ENCODE data around the gene CAMKK1. TPM values are rescaled to one million over a fixed set of nuclear protein-coding genes. Genes with fewer than 3 reads are reported as not detected.

Gene CAMKK1
- total RNA-seq, 2 experiments from 2014 or later, result 4.8 to 5.0 TPM

DNA sequence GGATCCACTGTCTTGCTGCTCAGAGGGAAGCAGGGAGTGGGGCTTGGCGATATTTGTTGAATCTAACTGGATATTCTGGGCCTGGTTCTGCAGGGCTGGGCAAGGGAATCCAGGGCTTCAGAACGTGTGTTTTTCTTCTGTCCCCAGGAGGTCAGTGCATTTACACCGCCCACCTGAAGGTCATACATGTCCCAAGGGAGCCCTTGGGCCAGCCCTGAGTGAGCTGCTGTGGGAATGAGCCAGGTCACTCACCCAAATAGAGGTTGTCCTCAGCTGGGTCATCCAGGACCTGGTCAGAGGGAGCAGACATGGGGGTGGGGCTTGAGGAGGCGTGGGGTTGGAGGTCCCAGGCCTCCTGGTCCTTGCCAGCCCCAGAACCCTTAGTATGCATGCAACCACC lies 10.6 kb downstream of the CAMKK1 start:
- Mint-ChIP-seq H3K27me3 (no peaks in the 10 kb centered on the region), H3K36me3 (no peaks in the 10 kb centered on the region), H3K4me1 (peaks cover 11% of the 10 kb centered on the region), H3K4me3 (no peak overlapping the region), H3K9me3 (no peaks in the 10 kb centered on the region), H3K27ac (no peak overlapping the region)
- no peak for DNase-seq

DNA sequence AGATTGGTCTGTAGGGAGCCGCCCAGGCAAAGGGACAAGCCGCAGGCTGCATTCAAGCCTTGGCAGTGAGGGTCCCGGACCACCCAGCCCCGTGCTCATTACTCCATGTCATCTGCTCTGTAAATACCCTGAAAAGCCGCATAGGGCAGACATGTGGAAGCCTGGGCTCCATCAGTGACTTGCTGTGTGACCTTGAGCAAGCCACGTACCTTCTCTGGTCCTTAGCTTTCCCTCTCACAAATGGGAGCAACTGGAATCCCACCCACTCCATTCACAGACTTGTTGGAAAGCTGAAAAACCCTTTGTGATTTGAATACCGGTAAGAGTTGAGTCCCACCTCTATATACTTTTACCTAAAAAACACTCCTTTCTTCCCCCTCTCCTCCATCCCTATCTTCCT lies 11.9 kb downstream of the CAMKK1 start:
- no peak overlapping the region for H3K27ac Mint-ChIP-seq
- H3K27me3 Mint-ChIP-seq, result no peaks in the 10 kb centered on the region
- no peak for DNase-seq
- H3K4me3 Mint-ChIP-seq, result no peak overlapping the region
- H3K9me3 Mint-ChIP-seq, result no peaks in the 10 kb centered on the region
- H3K4me1 Mint-ChIP-seq, result no peaks in the 10 kb centered on the region
- H3K36me3 Mint-ChIP-seq, result no peaks in the 10 kb centered on the region

DNA sequence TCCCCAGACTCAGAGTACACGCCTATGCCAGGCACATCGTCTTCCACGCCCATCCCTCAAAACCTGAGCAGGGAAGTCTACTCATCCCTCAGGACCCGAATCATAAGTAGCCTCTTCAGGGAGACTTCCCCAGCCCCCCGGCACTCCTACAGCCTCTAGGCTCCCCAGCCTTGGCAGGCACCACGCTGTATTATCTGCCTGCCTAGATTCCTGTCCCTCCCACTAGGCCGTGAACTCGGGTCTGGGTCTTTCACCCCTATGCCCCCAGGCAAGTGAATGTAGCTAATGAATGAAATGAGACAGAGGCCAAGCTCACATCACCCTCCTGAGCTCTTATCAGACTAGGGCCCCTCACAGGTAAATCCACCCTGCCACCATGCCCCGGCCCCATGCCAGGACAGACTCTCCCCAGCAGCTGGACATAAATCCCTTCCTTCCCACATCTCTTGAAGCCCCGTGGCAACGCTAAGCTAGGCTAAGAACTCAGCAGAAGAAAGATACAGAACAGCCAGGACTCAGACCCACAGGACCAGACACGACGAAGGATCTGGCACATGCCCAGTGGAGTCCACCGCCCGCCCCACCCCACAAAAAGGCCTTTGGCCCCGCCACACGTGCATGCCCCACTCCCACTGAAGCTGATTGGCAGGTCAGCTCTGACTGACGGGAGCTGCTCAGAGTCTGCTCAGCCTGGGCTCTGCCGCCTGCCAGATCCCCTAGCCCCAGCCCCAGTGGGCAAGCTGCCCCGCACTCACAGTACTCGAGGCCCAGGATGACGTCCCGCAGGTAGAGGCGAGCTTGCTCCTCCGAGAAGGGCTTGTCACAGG lies 13.0 kb downstream of the CAMKK1 start:
- Mint-ChIP-seq H3K27me3 (no peaks in the 10 kb centered on the region), H3K9me3 (no peaks in the 10 kb centered on the region)

DNA sequence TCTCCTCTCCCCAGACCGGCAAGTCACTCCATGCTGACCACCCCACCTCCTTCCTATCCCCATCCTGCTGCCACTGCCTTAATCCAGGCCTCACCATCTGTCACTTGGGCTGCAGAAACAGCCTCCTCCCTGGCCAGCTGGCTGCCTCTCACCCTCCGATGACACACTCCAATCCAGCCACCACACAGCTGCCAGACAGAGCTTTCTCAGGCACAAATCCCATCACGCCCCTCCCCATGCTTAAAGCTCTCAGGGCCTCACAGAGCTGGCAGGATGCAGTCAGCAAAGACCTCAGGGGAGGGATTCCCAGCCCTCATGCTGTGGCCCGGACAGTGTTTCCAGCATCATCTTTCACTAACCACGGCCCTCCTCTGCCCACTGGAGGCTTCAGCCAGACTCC lies 13.7 kb downstream of the CAMKK1 start:
- Mint-ChIP-seq H3K36me3 (peaks cover 1% of the 10 kb centered on the region), H3K9me3 (no peaks in the 10 kb centered on the region), H3K27ac (no peak overlapping the region), H3K27me3 (no peaks in the 10 kb centered on the region), H3K4me1 (no peaks in the 10 kb centered on the region), H3K4me3 (no peak overlapping the region)
- no peak for DNase-seq

More for the DNA sequence above, 13.0 kb downstream of the CAMKK1 start:
- Mint-ChIP-seq H3K36me3 (peaks cover 1% of the 10 kb centered on the region), H3K27ac (no peak overlapping the region), H3K4me3 (no peak overlapping the region), H3K4me1 (no peaks in the 10 kb centered on the region)
- no peak for DNase-seq

DNA sequence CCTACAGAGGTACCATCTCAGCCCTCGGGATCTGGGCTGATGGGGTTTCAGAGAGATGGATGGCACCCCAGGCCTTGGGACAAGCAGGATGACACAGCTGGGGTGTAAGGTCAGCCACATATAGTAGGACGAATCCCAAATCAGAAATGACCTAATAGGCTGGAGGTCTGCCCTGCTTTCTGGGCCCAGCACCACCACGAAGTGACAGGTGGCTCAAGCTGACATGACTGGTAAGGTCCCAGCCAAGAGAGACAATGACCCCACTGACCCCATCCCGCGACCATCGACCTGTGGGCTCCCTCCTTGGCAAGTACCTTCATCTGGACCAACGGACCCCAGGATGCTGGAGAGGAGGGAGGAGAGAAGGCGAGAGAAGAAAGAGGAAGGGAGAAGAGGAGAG lies 15.6 kb downstream of the CAMKK1 start:
- H3K4me1 Mint-ChIP-seq, result no peaks in the 10 kb centered on the region
- no peak for DNase-seq
- no peaks in the 10 kb centered on the region for H3K9me3 Mint-ChIP-seq
- H3K27ac Mint-ChIP-seq, result no peak overlapping the region
- H3K27me3 Mint-ChIP-seq, result no peaks in the 10 kb centered on the region
- peaks cover 1% of the 10 kb centered on the region for H3K36me3 Mint-ChIP-seq
- H3K4me3 Mint-ChIP-seq, result no peak overlapping the region

DNA sequence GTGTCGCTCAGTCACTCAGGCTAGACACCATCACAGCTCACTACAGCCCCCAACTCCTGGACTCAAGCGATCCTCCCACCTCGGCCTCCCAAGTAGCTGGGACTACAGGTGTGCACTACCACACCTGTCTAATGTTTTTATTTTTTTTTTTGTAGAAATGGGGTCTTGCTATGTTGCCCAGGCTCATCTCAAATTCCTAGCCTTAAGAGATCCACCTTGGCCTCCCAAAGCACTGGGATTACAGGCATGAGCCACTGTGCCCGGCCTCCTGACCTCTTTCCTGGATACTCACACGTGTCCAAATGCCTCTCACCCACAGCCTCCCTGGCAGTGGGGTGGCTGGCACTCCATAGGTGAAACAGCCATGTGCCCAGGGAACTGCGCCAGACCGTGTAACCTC lies 17.5 kb downstream of the CAMKK1 start:
- Mint-ChIP-seq H3K36me3 (peaks cover 4% of the 10 kb centered on the region), H3K4me1 (no peaks in the 10 kb centered on the region), H3K9me3 (no peaks in the 10 kb centered on the region), H3K27ac (no peak overlapping the region), H3K27me3 (no peaks in the 10 kb centered on the region), H3K4me3 (no peak overlapping the region)
- DNase-seq, result no peak

DNA sequence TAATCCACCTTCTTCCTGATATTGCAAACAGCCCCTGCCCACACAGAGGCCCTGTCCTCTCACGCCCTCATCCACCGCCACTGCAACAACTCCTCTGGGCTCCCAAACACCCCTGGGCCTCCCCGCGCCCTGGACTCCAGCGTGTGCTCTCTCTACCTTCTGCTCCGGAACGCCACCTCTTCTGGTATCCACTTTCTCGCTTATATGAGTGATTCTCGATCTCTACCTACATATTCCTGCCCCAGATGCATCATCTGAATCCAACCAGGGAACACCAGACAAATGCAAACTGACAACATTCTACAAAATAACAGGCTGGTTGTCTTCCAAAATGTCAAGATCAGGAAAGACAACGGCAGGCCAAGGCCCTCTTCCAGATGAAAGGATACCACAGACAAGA lies 19.0 kb downstream of the CAMKK1 start:
- H3K27ac Mint-ChIP-seq, result no peak overlapping the region
- no peaks in the 10 kb centered on the region for H3K4me1 Mint-ChIP-seq
- H3K4me3 Mint-ChIP-seq, result no peak overlapping the region

DNA sequence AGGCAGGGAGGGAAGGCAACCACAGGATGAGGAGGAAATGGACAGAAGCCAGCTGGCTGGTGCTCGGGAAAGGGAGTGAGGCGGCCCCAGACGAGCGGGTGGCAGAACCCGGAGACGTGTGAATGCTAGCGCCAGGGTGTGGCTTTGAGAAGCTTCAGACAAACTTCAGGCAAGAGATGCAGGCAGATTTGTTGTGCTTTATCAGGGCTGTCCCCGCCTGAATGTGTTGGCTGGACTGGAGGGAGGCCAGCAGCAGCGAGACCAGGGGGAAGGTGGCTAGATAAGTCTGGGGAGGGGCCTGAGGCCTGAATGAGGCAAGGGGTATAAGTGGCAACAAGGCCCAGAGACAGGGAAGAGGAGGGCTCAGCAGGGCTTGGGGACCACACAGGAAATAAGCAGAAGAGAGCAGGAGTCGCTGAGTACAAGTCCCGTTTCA lies 22.0 kb downstream of the CAMKK1 start:
- no peak for DNase-seq
- no peak overlapping the region for H3K4me3 Mint-ChIP-seq
- no peaks in the 10 kb centered on the region for H3K27me3 Mint-ChIP-seq
- H3K4me1 Mint-ChIP-seq, result no peaks in the 10 kb centered on the region
- no peaks in the 10 kb centered on the region for H3K9me3 Mint-ChIP-seq
- H3K27ac Mint-ChIP-seq, result peak overlapping the region; percentile 67
- peaks cover 4% of the 10 kb centered on the region for H3K36me3 Mint-ChIP-seq

More for the DNA sequence above, 19.0 kb downstream of the CAMKK1 start:
- Mint-ChIP-seq H3K36me3 (peaks cover 4% of the 10 kb centered on the region), H3K27me3 (no peaks in the 10 kb centered on the region), H3K9me3 (no peaks in the 10 kb centered on the region)
- no peak for DNase-seq

DNA sequence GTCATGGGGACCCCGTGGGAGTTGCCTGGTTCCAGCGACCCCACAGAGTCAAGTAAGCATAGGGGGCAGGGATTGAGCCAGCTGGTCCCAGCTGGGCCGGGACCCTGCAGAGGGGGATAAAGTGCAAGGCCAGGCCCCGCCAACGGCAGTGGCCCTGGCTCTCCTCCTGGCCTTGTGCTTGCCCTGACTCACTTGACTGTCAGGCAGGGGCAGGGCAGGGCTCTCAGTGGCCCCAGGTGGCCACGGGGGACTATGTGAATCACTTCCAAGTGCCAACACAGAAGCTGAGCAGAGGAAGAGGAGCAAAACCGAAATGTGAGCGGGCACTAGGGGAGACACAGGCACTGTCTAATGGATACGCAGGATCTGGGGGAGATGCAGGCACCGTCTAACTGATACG lies 25.2 kb downstream of the CAMKK1 start:
- Mint-ChIP-seq H3K27ac (no peak overlapping the region), H3K4me3 (no peak overlapping the region), H3K9me3 (no peaks in the 10 kb centered on the region), H3K27me3 (no peaks in the 10 kb centered on the region), H3K36me3 (peaks cover 3% of the 10 kb centered on the region), H3K4me1 (no peaks in the 10 kb centered on the region)
- DNase-seq, result no peak

DNA sequence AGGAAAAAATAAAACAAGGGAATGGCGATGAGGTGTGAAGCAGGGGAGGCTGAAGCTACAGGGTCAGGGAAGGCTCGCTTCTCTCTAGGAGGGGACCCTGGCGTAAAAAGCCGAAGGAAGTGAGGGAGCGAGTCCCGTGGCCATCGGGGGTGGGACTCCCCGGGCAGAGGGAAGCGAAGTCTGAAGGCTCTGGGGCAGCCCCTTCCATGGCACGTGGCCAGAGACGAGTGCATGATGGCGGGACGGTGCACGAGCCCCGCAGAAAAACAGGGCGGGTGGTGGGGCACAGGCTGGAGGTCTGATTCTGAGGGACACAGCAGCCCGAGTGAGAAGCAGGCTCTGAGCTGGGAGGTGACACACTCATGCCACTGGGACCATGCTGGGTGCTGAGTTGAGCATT lies 25.7 kb downstream of the CAMKK1 start:
- H3K27ac Mint-ChIP-seq, result no peak overlapping the region
- H3K9me3 Mint-ChIP-seq, result no peaks in the 10 kb centered on the region
- H3K4me3 Mint-ChIP-seq, result no peak overlapping the region
- DNase-seq, result no peak
- peaks cover 3% of the 10 kb centered on the region for H3K36me3 Mint-ChIP-seq
- H3K4me1 Mint-ChIP-seq, result no peaks in the 10 kb centered on the region
- H3K27me3 Mint-ChIP-seq, result no peaks in the 10 kb centered on the region

DNA sequence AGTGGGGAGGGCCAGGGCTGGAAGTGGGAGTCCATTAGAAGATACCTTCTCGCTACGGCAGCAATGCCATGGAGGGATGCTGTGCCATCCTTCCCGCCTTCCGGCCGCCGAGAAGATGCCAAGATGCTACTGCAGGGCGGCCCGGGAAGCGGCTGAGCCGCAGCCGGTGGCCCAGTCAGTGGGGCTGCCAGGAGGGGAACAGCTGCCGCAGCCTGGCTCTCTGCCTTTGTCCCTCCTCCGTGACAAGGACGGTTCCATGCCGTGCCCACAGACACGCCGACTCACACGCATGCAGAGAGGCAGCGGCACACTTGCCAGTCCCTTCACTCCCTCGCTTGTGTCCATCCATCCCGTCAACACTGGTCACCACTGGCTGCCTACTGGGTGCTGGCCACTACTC lies 26.6 kb downstream of the CAMKK1 start:
- H3K4me1 Mint-ChIP-seq, result no peaks in the 10 kb centered on the region
- H3K9me3 Mint-ChIP-seq, result no peaks in the 10 kb centered on the region
- peaks cover 3% of the 10 kb centered on the region for H3K36me3 Mint-ChIP-seq
- no peak overlapping the region for H3K27ac Mint-ChIP-seq
- H3K4me3 Mint-ChIP-seq, result no peak overlapping the region
- no peaks in the 10 kb centered on the region for H3K27me3 Mint-ChIP-seq
- no peak for DNase-seq

DNA sequence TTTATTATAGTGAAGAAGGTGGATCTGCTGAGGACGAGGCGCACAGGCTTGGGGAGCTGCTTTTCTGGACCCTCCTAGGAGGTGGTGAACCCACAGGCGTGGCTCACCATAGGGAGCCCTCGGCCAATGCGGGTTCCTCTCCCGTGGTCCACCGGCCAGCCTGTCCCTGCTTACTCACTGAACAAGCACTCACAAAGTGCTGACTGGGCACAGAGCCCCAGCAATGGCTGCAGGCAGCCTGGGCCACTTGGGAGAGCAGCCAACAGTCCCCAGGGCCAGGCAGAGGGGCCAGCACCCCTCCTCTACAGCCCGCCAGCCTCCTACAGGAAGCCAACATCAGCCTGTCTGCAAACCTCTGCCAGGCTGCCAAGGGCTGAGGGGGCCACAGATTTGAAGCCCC lies 27.7 kb downstream of the CAMKK1 start:
- H3K27me3 Mint-ChIP-seq, result no peaks in the 10 kb centered on the region
- no peaks in the 10 kb centered on the region for H3K9me3 Mint-ChIP-seq
- no peak overlapping the region for H3K4me3 Mint-ChIP-seq
- no peak for DNase-seq
- H3K36me3 Mint-ChIP-seq, result no peaks in the 10 kb centered on the region
- H3K4me1 Mint-ChIP-seq, result no peaks in the 10 kb centered on the region
- H3K27ac Mint-ChIP-seq, result no peak overlapping the region

DNA sequence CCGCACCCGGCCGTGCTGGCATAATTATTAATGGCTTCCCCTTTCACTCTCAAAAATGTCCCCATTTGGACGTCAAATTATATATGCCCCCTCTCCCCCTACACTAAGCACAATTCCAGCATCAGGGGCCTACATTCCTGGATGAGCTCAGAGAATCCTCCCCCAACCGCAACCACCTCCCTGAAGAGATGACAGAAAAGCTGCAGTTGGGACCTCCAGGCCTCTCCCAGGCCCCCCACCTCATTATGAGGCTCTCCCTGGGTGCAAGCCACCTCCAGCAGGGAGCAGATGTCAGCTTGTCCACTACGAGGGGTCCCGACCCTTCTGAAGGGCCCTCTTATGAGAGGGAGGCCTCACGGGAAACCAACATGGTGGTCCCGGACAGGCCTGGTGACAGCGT lies 28.3 kb downstream of the CAMKK1 start:
- Mint-ChIP-seq H3K9me3 (no peaks in the 10 kb centered on the region), H3K36me3 (no peaks in the 10 kb centered on the region), H3K27me3 (no peaks in the 10 kb centered on the region), H3K27ac (no peak overlapping the region), H3K4me3 (no peak overlapping the region), H3K4me1 (no peaks in the 10 kb centered on the region)
- no peak for DNase-seq

DNA sequence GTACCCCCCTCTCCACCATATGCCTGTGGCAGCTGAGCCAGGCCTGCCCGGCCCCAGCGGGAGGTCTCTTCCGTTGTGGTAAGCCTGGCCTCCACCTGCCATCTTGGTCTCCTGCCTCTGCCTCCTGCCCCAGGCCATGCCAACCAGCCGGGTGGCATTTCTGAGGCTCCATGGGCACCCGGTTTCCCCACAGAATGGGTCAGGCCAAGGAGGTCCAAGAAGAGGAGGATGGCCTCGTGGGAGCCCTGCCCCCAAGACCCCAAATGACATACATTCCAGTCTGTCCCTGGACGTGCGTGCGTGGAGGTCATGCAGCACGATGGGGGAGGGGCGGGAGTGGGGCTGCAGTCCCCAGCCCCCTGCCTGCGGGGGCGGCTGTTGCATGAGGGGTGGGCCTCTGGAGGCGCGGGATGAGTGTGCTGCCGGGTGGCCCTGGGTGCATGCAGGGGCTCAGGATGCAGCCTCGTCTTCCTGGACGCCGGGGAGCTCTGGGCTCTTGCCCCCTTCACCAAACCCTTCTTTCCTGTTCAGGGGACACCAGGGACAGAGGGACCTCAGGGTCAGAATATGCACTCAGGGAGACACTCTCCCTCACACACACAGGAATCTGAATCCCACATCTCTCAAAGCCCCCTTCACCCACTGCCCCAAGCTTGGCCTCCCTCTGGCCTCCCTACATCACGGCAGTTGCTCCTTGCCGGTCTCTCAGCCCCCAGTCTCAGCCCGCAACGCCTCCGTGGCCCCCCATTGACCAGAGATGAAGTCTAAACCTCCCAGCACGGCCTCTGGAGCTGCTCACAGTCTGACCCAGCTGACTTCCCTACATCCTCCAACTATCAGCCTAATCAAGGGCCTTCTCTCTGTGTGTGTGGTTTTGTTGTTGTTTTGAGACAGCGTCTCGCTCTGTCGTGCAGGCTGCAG lies 30.8 kb downstream of the CAMKK1 start:
- H3K36me3 Mint-ChIP-seq, result no peaks in the 10 kb centered on the region
- H3K27ac Mint-ChIP-seq, result no peak overlapping the region
- H3K9me3 Mint-ChIP-seq, result no peaks in the 10 kb centered on the region
- no peak for DNase-seq
- no peaks in the 10 kb centered on the region for H3K4me1 Mint-ChIP-seq
- no peak overlapping the region for H3K4me3 Mint-ChIP-seq
- no peaks in the 10 kb centered on the region for H3K27me3 Mint-ChIP-seq

DNA sequence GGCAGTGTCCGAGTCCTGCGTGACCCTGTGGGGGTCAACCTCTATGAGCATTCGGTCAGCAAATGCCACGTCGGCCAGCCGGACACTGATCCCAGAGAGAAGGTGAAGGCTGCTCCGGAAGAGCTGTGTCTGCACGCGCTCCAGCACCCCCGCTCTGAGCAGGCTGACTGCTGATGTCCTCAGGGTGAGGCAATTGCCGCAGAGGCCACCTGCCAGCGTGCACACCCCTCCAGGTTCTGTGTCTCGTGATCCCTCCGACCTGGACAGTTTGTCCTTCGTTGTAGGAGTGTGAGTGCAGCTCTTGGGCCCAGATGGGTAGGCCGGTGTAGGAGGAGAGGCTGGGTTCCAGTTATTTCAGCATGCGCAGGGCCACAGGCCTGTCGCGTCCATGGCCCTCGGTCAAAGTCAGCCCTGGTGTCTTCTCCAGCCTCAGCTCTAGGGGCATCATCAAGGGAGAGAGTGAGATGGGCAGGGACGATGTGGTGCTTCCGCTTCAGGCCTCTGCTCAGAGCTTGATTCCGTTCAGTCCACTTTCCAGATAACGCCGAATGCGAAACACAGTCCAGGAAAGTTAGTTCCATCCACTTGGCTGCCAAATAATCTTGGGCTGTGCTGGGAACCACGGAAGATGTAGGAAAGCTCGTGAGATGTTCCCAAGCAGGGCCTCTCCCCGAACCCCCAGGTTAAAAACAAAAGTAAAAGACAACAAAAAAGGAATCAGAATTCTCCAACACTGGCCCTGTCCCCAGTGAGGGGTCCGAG lies 31.7 kb downstream of the CAMKK1 start:
- Mint-ChIP-seq H3K9me3 (no peaks in the 10 kb centered on the region), H3K27me3 (no peaks in the 10 kb centered on the region), H3K4me1 (no peaks in the 10 kb centered on the region), H3K4me3 (no peak overlapping the region), H3K27ac (no peak overlapping the region), H3K36me3 (no peaks in the 10 kb centered on the region)
- DNase-seq, result no peak
